ENCODE results near the gene MAEA.
"Not testable (repeated sequence)": the region's sequence is repeated elsewhere in the genome, so short reads cannot be mapped to it uniquely, and the experiment has no call there.

Gene MAEA

GRCh38 chr4:1333256-1333655 is 43.6 kb downstream of the MAEA start:
- DNase-seq (ENCODE audit: low read depth in 4 of 4, low spot score in 1 of 4) = no peak

DNA sequence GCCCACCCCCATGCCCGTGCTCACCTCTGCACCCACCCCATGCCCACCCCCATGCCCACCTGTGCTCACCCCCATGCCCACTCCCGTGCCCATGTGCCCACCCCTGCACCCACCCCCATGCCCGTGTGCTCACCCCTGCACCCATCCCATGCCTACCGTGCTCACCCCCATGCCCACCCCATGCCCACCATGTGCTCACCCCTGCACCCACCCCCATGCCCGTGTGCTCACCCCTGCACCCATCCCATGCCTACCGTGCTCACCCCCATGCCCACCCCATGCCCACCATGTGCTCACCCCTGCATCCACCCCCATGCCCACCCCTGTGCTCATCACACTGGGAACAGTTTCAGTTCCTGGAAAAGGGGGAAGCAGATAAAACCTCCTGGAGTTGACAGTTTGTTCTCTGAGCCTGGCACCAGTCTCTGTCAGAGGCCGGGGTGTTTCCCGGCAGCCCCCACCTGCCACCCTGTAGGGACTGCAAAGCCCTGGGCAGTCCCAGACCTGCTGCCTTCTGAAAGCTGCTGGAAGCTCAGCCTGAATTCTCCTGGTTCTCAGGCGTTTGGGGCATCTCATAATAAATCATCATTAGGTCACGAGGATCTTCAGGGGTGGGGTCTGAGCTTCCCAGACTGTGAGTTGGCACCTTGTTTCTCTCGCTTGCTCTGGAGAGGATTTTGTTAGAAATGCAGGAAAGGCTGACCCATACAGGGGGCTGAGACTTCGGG is 44.3 kb downstream of the MAEA start:
- DNase-seq (ENCODE audit: low read depth in 4 of 4, low spot score in 1 of 4) = not testable (repeated sequence)

DNA sequence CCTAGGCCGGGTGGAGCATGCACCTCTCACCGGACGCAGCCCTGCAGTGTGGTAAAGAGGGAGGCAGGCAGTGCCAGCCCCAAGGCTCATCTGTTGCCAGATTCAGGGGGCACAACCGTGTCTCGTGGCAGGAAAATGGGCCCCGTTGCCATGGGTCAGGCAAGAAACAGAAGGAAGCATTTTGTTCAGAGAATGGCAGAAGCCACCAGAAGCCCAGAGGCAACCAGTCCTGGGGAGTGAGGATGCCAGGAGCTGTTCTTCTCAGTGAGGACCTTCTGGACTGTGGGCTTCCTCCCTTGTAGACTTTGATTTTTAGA is 44.8 kb downstream of the MAEA start:
- DNase-seq (ENCODE audit: low read depth in 4 of 4, low spot score in 1 of 4) = no peak

GRCh38 chr4:1335193-1335883 is 45.6 kb downstream of the MAEA start:
- not testable (repeated sequence) for DNase-seq (ENCODE audit: low read depth in 4 of 4, low spot score in 1 of 4)

DNA sequence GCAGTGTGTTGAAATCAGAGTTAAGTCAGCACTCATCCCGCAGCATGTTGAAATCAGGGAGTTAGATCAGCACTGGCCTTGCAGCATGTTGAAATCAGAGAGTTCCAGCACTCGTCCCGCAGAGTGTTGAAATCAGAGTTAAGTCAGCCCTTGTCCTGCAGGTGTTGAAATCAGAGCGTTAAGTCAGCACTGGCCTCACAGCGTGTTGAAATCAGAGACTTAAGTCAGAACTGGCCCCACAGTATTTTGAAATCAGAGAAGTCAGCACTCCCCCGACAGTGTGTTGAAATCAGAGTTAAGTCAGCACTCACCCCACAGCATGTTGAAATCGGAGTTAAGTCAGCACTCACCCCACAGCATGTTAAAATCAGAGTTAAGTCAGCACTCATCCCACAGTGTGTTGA is 46.4 kb downstream of the MAEA start:
- DNase-seq (ENCODE audit: low read depth in 4 of 4, low spot score in 1 of 4) = no peak

- peak in 3 of 4 experiments; percentile 21 to 60 (median 52) for DNase-seq (ENCODE audit: low read depth in 4 of 4, low spot score in 1 of 4)
These were observed 47.7 kb downstream of the MAEA start for GRCh38 chr4:1337376-1337831.

GRCh38 chr4:1337951-1338751 is 48.5 kb downstream of the MAEA start:
- DNase-seq (ENCODE audit: low read depth in 4 of 4, low spot score in 1 of 4) = no peak

- no peak for DNase-seq (ENCODE audit: low read depth in 4 of 4, low spot score in 1 of 4)
These were observed 49.2 kb downstream of the MAEA start for GRCh38 chr4:1338752-1339414.

DNA sequence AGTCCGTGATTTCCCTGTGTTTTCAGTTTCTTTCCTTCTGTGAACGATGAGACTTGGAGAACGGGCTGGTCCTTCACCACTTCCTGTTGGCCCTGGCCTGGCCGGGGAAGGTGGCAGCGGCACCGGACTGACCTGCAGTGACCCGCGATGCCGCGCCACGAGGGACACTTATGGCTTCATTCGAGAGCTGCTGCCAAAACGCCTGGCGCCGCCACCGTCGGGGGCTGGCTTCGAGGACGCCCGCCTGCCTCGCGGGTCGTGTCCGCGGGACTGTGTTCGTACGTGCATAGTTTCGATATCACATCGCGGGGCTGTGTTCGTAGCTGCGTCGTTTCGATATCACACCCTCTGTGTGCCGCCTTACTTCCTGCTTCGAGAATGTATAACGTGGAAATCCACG is 49.8 kb downstream of the MAEA start:
- no peak for DNase-seq (ENCODE audit: low read depth in 4 of 4, low spot score in 1 of 4)

DNA sequence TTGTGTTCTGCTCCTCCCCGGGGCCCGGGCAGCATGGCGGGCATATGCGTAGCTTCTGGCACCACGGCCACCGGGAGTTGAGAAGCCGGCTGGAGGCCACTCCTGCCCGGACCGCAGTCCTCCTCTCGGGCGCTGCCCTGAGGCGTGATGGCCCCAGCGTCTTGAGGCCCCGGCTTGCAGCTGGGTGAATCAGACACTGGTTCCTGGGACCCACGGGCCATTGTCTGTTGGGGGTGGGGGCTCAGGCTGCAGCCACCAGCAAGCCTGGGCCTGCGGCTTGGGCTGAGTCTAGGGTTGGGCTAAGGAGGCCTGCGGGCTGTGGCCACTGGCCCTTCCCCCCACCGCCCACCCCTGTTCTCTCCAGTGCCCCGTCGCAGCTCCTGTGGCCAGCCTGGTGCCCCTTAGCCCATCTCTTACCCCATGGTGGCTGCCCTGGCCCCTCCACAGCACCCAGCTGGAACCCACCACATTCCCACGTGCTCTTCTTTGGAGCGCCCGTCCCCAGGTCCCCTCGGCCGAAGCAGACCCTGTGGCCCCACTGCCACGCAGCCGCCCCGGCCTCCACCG is 50.6 kb downstream of the MAEA start:
- DNase-seq (ENCODE audit: low read depth in 4 of 4, low spot score in 1 of 4) = no peak

GRCh38 chr4:1340861-1341260 is 51.2 kb downstream of the MAEA start:
- no peak for DNase-seq (ENCODE audit: low read depth in 4 of 4, low spot score in 1 of 4)

DNA sequence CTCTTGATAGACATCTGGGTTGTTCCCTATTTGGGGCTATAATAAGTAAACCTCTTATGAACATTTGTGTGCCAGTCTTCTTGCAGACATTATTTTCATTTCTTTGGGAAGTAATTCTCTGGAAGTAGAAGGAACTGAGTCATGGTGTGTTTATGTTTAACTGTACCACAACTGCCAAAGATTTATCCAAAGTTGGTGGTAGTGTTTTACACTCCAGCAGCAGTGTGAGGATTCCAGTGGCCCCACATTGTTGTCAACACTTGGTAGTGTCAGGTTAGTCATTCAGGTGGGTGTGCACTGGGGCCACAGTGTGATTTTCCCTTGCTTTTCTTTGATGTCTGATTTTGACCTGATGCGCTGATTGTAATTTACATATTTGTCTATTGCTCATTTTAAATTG is 52.3 kb downstream of the MAEA start:
- no peak for DNase-seq (ENCODE audit: low read depth in 4 of 4, low spot score in 1 of 4)

- no peak for DNase-seq (ENCODE audit: low read depth in 4 of 4, low spot score in 1 of 4)
These were observed 55.0 kb downstream of the MAEA start for GRCh38 chr4:1344696-1345095.

DNA sequence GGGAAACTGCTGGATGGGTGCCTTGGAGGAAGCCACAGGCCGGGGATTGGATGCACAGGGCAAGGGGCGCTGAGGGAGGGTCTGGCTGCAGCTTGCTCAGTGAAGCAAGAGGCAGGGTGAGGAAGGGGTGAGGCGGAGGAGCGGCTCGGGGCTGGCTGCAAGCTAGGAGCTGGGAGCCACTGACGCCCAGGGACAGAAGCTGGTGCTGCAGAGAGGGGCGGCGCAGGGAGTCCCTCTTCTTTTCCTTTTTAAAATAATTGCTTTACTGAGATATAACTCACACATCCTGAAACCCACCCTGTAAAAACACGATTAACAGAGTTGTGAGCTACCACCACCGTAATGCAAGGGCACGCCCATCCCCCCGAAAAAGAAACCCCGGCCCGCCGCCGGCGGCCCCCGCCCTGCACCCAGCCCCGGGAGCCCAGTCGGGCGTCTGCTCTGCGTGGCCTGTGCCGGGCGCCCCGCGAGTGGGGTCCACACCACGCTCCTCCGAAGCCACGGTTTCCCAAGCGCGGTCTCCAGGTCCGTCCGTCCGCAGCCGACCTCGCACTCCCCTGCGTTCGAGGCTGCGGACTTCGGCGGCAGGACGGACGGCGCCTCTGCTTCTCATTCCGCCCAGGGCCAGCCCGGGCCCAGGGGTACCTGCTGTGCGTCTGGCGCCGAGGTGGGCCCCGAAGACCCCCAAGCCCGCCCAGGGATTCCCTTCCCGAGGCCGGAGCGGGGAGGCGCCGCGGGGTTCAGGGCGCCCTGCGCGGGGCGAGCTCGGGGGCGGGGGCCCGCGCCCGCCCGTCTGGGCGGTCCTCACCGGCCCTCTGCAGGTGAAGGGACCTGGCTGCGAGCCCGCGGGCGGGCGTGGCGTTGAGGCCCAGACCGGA is 56.5 kb downstream of the MAEA start:
- DNase-seq (ENCODE audit: low read depth in 4 of 4, low spot score in 1 of 4) = peak in 2 of 4 experiments; percentile 29 to 32

DNA sequence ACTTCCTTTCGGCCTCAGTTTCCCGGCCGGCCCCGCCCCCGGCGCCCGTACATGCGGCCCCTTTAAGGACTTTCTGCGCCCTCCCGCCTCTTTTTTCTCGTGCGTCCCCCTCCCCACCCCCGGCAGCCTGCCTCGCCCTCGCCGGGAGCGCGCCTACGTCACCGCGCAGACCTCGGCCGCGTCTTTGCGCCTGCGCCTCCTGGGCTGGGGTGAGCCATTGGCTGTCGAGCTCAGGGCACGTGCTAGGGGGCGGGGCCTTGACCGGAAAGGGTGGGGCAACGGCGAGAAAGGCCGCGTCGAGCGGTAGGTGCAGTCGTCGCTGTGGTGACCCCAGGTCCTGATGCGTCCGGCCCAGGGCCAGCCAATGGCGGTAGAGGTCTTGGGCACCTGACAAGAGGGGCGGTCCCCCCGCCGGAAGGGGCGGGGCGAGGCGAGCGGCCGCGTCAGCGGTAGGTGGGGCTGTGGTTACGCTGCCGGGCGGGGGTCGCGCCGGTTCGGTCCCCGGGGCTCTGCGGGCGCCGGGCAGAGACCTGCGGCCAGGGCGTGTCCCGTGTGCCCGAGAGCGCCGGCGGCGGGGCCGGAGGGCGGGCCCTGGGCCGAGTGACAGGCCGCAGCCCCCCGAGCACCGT is 57.2 kb downstream of the MAEA start, which contains the start of gene UVSSA:
Gene UVSSA, plus strand, starts transcription at position 428 of the 629 bp plus-strand sequence. CDS start 884 bp downstream, outside the sequence.
- peak; percentile 99 to 100 (median 100) for DNase-seq (ENCODE audit: low read depth in 4 of 4, low spot score in 1 of 4)

DNA sequence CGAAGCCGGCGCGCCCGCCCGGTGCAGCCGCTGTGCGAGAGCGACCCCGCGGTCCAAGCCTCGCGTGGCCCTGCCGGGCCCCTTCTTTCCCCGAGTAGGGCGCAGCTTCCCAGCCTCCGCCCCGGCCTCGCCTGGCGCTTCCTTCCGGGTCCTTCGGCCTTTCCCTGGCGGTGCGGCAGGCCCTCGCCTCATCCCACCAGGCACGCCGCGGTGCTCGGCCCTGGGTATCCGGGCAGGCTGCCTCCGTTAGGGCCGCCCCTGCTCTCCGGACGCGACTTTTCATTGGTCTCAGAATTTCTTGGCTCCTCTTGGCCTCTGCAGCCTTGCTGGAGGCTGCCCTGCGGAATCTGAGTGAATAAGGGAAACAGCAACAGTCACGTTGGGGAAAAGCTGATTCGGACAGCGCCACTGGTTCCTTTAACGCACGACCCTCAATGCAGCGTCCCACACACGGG is 57.7 kb downstream of the MAEA start:
- peak in 3 of 4 experiments; percentile 19 to 32 (median 22) for DNase-seq (ENCODE audit: low read depth in 4 of 4, low spot score in 1 of 4)

DNA sequence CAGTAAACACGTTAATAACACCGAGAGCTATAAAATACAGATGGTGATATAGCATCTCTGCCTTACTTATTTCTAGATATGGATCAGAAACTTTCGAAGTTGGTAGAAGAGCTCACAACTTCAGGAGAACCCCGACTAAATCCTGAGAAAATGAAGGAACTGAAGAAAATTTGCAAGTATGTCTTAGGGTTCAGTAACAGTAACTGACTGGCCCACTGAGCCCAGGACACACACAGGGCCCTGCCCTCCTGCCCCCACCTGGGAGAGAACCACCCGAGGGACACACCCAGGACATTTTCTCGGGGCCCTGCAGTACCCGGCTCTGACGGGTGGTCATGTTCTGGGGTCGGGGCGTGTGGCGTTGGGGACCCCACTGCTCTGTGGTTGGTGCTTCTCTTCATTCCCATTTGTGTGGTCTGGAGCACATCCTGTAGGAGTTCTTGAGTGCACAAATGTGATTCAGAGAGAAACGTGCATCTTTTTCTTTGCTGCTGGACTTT is 58.4 kb downstream of the MAEA start:
- no peak for DNase-seq (ENCODE audit: low read depth in 4 of 4, low spot score in 1 of 4)

GRCh38 chr4:1348746-1349145 is 59.1 kb downstream of the MAEA start:
- DNase-seq (ENCODE audit: low read depth in 4 of 4, low spot score in 1 of 4) = no peak
